Natural killer cell (primary cell): ENCODE measurements around the gene GAN. TPM values are rescaled to one million over a fixed set of nuclear protein-coding genes. Genes with fewer than 3 reads are reported as not detected.
A peak's percentile ranks its signal among the peaks of the same experiment; 100 is the strongest.

ENCODE experiments used
- ATAC-seq, 3 donors: fragments of 150-1000 bp in 2 of 3; fragments of 200-7000 bp in 1 of 3; cut with Tn5 transposase; 1 replicate in 1 of 3; 2 replicates in 2 of 3; pipeline ENCODE4 v1.10.0; 2021; ENCODE audit warnings: mild to moderate bottlenecking in 2 of 3, moderate library complexity in 2 of 3
- DNase-seq, 2 donors: peaks; one replicate each; pipeline versions ENCODE4 v3.0.0 to v3.0.0-alpha.2; 2013 to 2021; ENCODE audit warnings: mixed read lengths in 1 of 2
- H3K27ac ChIP-seq: one replicate; pipeline ENCODE4 v1.5.1; 2013; ENCODE audit warnings: mild to moderate bottlenecking, low read length
- H3K27me3 ChIP-seq: one replicate; pipeline ENCODE4 v1.6.1; 2013; ENCODE audit warnings: low read length; ENCODE audit not compliant: control insufficient read depth, insufficient read depth
- H3K36me3 ChIP-seq: one replicate; pipeline ENCODE4 v1.6.1; 2013; ENCODE audit warnings: low read length; ENCODE audit not compliant: control insufficient read depth, insufficient read depth
- H3K4me1 ChIP-seq: one replicate; pipeline ENCODE4 v1.6.1; 2013; ENCODE audit warnings: low read length; ENCODE audit not compliant: control insufficient read depth, insufficient read depth
- H3K4me3 ChIP-seq: one replicate; pipeline ENCODE4 v1.5.1; 2013; ENCODE audit warnings: low read length
- H3K9me3 ChIP-seq: one replicate; pipeline ENCODE4 v1.6.1; 2013; ENCODE audit warnings: low read length; ENCODE audit not compliant: control insufficient read depth, insufficient read depth
- H3K27ac Mint-ChIP-seq, 2 donors: one replicate each; pipeline ENCODE4 v1.8.0; 2022; ENCODE audit warnings: mild to moderate bottlenecking in 2 of 2, mixed read lengths in 2 of 2, moderate library complexity in 1 of 2
- H3K27me3 Mint-ChIP-seq, 2 donors: one replicate each; pipeline ENCODE4 v1.8.0; 2022; ENCODE audit warnings: low read depth in 2 of 2, mixed read lengths in 2 of 2
- H3K36me3 Mint-ChIP-seq: one replicate; pipeline ENCODE4 v1.8.0; 2022; ENCODE audit warnings: mixed read lengths
- H3K4me1 Mint-ChIP-seq, 2 donors: one replicate each; pipeline ENCODE4 v1.8.0; 2022; ENCODE audit warnings: mixed read lengths in 2 of 2
- H3K4me3 Mint-ChIP-seq: one replicate; pipeline ENCODE4 v1.8.0; 2022; ENCODE audit warnings: mild to moderate bottlenecking, moderate library complexity, mixed read lengths
- H3K9me3 Mint-ChIP-seq, 2 donors: one replicate each; pipeline ENCODE4 v1.8.0; 2022; ENCODE audit warnings: mixed read lengths in 2 of 2
- CTCF ChIP-seq: fragments of 200-600 bp; IDR thresholded peaks from one replicate; pipeline ENCODE4 v1.8.0; 2022; ENCODE audit warnings: antibody characterized with exemption
- WGBS: methylation state at CpG from one replicate; pipeline ENCODE4 v1.1.7; 2013; ENCODE audit warnings: missing lambda C conversion rate; ENCODE audit not compliant: insufficient coverage; 5-methylcytosine and 5-hydroxymethylcytosine counted together
- intact Hi-C: fragments of 100-400 bp; cut with micrococcal nuclease; formaldehyde crosslinking; loops from one replicate; pipeline ENCODE4 v1.14.2; 2022
- total RNA-seq, 4 donors: library from RNA; stranded (reverse); fragments of 120-200 nt in 1 of 4; gene quantifications; one replicate each; pipeline versions ENCODE4 v1.2.3 to v1.2.4, GENCODE V29; 2013 to 2022

The GAN gene
- total RNA-seq, 3 donors from 2014 or later (not counting 1 experiment from before 2014, with no cell fraction given) = 5.9 to 9.9 (median 7.3) TPM

- H3K27ac Mint-ChIP-seq = no peak overlapping the region
- H3K9me3 Mint-ChIP-seq = no peaks in the 10 kb centered on the region
- H3K27me3 Mint-ChIP-seq = no peaks in the 10 kb centered on the region
- Histone ChIP-seq H3K4me1 (no peaks in the 10 kb centered on the region), H3K9me3 (no peaks in the 10 kb centered on the region), H3K27ac (no peak overlapping the region), H3K27me3 (no peaks in the 10 kb centered on the region), H3K4me3 (no peak overlapping the region), H3K36me3 (no peaks in the 10 kb centered on the region)
- H3K36me3 Mint-ChIP-seq = no peaks in the 10 kb centered on the region
- no peak for TF ChIP-seq CTCF
- DNase-seq (no peak), ATAC-seq (peak in 1 of 3 donors; percentile 43)
- H3K4me1 Mint-ChIP-seq = no peaks in the 10 kb centered on the region
- no peak overlapping the region for H3K4me3 Mint-ChIP-seq
- intact Hi-C loops = no loop called here
- 89% methylated on average over 9 of the region's 9 CpGs for WGBS
These were observed 39.0 kb upstream of the GAN start for GRCh38 chr16:81275795-81276194.

GRCh38 chr16:81276323-81276722, 38.4 kb upstream of the GAN start:
- Mint-ChIP-seq H3K4me1 (no peaks in the 10 kb centered on the region), H3K4me3 (no peak overlapping the region), H3K27ac (no peak overlapping the region), H3K27me3 (no peaks in the 10 kb centered on the region), H3K9me3 (no peaks in the 10 kb centered on the region), H3K36me3 (no peaks in the 10 kb centered on the region)
- 81% methylated on average over 3 of the region's 3 CpGs for WGBS
- no peaks in the 10 kb centered on the region for H3K27me3 ChIP-seq
- no peak overlapping the region for H3K27ac ChIP-seq
- no peak for TF ChIP-seq CTCF
- intact Hi-C loops = no loop called here
- ATAC-seq (no peak), DNase-seq (no peak)
- no peaks in the 10 kb centered on the region for H3K36me3 ChIP-seq
- H3K4me3 ChIP-seq = no peak overlapping the region
- H3K4me1 ChIP-seq = no peaks in the 10 kb centered on the region
- H3K9me3 ChIP-seq = no peaks in the 10 kb centered on the region

GRCh38 chr16:81277541-81278080, 37.2 kb upstream of the GAN start:
- Mint-ChIP-seq H3K4me1 (no peaks in the 10 kb centered on the region), H3K27me3 (no peaks in the 10 kb centered on the region)
- intact Hi-C loops = no loop called here

More at GRCh38 chr16:81277541-81278080, 37.2 kb upstream of the GAN start:
- no peak overlapping the region for H3K4me3 ChIP-seq
- no peaks in the 10 kb centered on the region for H3K27me3 ChIP-seq
- no peak overlapping the region for H3K27ac ChIP-seq
- Mint-ChIP-seq H3K9me3 (no peaks in the 10 kb centered on the region), H3K27ac (no peak overlapping the region), H3K4me3 (no peak overlapping the region), H3K36me3 (no peaks in the 10 kb centered on the region)
- no peak for ATAC-seq
- WGBS = 79% methylated on average over 6 of the region's 6 CpGs
- no peaks in the 10 kb centered on the region for H3K9me3 ChIP-seq
- H3K4me1 ChIP-seq = no peaks in the 10 kb centered on the region
- no peak for DNase-seq
- TF ChIP-seq CTCF = no peak
- no peaks in the 10 kb centered on the region for H3K36me3 ChIP-seq
